ENCODE data around the gene EPB41L5. TPM values are rescaled to one million over a fixed set of nuclear protein-coding genes. Genes with fewer than 3 reads are reported as not detected.

The EPB41L5 gene
- total and polyA plus RNA-seq, 10 of the 15 experiments (the other 5 are each of a cell fraction or from before 2014, with no cell fraction given) = 2.1 to 20.4 (median 8.2) TPM

DNA sequence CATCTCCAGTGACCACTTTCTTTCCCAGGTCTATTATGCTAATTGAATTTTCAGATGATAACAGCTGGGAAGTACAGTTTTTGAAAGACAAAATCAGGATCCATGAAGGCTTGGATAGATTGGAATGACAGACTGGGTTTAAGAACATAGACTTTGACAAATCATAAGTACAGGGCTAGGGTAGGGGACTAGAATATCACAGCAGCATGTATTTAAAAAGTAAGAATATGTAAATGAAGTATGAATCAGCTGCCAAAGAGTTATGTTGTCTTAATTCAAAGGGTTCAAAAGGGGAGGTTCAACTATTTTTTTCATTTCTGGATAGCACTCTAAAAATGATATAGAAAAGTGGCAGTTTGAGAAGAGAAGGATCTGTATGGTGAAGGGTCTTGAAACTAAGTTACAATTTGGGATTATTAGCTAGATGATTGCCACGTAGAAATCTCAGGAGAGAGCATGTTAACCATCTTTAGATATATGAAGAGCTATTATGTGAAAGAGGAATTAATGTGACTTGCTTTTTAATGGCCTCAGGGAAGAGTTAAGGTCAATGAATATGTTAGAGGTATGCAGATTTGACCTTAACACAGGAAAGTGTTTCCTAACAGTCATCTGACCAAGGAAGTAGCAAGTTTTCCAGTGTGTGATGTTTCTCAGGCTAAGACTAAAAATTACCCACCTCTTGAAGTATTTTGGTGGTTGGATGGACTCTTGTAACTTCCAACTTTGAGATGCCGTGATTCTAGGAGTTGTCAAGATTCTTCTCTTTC is 128.6 kb downstream of the EPB41L5 start (continued):
- TF ChIP-seq, protein P1, sequence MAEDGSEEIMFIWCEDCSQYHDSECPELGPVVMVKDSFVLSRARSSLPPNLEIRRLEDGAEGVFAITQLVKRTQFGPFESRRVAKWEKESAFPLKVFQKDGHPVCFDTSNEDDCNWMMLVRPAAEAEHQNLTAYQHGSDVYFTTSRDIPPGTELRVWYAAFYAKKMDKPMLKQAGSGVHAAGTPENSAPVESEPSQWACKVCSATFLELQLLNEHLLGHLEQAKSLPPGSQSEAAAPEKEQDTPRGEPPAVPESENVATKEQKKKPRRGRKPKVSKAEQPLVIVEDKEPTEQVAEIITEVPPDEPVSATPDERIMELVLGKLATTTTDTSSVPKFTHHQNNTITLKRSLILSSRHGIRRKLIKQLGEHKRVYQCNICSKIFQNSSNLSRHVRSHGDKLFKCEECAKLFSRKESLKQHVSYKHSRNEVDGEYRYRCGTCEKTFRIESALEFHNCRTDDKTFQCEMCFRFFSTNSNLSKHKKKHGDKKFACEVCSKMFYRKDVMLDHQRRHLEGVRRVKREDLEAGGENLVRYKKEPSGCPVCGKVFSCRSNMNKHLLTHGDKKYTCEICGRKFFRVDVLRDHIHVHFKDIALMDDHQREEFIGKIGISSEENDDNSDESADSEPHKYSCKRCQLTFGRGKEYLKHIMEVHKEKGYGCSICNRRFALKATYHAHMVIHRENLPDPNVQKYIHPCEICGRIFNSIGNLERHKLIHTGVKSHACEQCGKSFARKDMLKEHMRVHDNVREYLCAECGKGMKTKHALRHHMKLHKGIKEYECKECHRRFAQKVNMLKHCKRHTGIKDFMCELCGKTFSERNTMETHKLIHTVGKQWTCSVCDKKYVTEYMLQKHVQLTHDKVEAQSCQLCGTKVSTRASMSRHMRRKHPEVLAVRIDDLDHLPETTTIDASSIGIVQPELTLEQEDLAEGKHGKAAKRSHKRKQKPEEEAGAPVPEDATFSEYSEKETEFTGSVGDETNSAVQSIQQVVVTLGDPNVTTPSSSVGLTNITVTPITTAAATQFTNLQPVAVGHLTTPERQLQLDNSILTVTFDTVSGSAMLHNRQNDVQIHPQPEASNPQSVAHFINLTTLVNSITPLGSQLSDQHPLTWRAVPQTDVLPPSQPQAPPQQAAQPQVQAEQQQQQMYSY (CRISPR knock-in tag; IDR thresholded peaks at IDR 0.05) = no peak
- TF ChIP-seq GABPA (IDR thresholded peaks at IDR 0.05; ENCODE audit: low read depth) (no peak), LARP7 (IDR thresholded peaks at IDR 0.05) (no peak), STAT1 (conservative IDR thresholded peaks at IDR 0.05) (no peak), ATF7 (IDR thresholded peaks at IDR 0.05; ENCODE audit: low read depth) (no peak), SMAD5 (IDR thresholded peaks at IDR 0.05; ENCODE audit: low read depth) (no peak), CREB1 (IDR thresholded peaks at IDR 0.05; ENCODE audit: low read depth) (no peak), RAD51 (IDR thresholded peaks at IDR 0.05) (no peak)
- TF ChIP-seq, protein P2, sequence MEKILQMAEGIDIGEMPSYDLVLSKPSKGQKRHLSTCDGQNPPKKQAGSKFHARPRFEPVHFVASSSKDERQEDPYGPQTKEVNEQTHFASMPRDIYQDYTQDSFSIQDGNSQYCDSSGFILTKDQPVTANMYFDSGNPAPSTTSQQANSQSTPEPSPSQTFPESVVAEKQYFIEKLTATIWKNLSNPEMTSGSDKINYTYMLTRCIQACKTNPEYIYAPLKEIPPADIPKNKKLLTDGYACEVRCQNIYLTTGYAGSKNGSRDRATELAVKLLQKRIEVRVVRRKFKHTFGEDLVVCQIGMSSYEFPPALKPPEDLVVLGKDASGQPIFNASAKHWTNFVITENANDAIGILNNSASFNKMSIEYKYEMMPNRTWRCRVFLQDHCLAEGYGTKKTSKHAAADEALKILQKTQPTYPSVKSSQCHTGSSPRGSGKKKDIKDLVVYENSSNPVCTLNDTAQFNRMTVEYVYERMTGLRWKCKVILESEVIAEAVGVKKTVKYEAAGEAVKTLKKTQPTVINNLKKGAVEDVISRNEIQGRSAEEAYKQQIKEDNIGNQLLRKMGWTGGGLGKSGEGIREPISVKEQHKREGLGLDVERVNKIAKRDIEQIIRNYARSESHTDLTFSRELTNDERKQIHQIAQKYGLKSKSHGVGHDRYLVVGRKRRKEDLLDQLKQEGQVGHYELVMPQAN (conservative IDR thresholded peaks at IDR 0.05) = no peak

All from GM12878 (cell line).